ENCODE measurements around the gene WWC1.
A peak's percentile ranks its signal among the peaks of the same experiment; 100 is the strongest.

Gene WWC1

DNA sequence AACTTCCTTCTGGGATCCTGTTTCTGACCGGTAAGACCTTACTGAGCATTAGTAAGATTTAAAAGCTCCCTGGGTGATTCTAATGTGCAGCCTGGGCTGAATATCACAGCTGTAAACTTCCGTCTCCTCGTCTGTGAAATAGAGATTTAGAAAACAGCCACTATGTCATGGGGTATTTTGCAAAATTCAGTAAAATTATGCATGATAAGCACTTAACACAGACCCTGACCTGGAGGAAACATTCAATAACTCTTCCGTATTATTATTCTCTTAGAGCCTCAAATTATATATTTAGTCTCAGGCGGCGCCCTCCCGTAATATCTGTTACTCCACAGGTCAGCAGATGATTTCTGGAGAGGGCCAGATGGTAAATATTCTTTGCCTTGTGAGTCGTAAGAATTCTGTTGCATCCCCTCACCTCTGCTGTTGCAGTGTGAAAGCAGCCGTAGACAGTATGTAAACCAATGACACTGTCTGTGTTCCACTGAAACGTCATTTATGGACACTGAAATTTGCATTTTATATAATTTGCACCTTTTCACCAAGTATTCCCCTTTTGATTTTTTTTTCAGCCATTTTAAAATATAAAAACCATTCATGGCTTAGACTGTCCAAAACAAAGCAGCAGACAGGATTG lies 155.7 kb downstream of the WWC1 start:
- DNase-seq (ENCODE audit: low read depth), result no peak

DNA sequence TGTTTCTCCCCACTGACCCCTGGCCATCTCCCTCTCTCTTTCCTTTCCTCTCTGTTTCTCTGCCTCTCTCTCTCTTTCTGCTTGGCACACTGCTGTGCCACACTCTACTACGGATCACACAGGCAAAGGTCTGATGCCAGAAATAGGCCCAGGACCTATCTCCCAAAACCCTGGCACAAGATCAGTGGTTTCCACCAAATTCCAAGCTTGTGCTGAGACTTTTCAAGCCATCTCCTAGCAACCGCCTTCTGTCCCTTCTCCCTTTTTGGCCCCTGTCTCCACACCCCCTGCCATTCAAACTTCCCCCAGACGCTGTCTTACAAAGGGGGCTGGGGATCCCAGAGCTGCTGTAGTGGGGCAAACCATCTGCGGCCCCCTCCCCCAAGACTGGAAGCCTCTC lies 156.4 kb downstream of the WWC1 start:
- no peak for DNase-seq (ENCODE audit: low read depth)

DNA sequence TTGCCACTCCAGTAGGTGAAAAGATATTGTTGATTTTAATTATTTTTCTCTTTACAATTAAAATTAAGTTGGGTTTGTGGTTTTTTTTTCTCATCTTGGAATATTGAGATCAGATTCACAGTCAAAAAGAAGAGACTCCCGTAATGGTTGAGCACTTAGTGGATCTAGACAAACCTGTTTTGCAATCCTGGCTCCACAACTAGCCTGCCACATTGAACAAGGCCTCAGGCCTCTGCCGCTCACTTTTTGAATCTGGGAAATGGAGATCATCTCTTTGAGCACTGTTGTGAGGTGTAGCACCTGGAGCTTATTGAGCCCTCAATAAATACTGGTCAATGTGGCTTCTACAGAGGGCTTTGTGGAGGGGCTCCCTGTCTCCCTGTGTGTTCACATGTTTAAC lies 157.7 kb downstream of the WWC1 start:
- no peak for DNase-seq (ENCODE audit: low read depth)

DNA sequence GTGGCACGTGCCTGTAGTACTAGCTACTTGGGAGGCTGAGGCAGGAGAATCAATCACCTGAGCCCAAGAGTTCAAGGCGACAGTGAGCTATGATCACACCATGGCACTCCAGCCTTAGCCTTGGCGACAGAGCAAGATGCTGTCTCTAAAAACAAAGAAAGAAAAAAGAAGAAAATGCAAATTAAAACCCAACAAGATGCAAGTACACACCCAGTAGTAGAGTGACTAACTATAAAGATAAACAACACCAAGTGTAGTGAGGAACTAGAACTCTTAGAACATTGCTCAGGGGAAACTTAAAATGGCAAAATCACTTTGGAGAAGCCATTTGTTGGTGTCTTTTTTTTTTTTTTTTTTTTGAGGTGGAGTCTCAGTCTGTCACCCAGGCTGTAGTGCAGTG lies 160.1 kb downstream of the WWC1 start:
- DNase-seq (ENCODE audit: low read depth), result no peak

DNA sequence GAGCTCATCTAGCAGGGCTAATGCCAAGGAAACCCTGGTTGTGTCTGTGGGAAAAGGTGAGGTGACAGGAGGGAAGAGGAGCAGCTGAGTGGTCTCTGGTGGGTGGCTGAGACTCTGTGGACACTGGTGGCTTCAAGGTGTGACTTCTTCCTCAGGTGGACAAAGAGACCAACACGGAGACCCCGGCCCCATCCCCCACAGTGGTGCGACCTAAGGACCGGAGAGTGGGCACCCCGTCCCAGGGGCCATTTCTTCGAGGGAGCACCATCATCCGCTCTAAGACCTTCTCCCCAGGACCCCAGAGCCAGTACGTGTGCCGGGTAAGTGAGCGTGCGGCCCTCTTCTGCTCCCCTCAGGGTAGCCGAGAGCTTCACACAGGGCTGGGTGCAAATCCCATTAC lies 163.8 kb downstream of the WWC1 start:
- no peak for DNase-seq (ENCODE audit: low read depth)

DNA sequence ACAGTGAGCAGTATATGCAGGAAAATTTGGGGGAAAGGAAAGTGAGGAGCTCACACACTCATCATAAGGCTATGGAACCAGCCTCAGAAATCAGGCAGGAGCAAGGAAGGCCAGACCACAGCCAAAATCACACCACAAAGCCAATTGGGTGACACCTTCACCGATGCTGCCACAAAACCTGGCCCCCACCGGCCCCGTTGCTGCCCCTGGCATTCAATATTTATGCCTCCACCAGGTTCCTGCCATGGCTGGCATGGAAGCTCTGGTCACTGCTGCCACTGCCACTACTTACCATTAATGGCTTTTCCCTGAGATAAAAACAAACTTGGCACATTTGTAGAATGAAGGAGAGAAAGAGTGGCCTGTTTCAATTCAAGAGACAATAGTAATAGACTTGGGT lies 166.1 kb downstream of the WWC1 start:
- DNase-seq (ENCODE audit: low read depth), result no peak

DNA sequence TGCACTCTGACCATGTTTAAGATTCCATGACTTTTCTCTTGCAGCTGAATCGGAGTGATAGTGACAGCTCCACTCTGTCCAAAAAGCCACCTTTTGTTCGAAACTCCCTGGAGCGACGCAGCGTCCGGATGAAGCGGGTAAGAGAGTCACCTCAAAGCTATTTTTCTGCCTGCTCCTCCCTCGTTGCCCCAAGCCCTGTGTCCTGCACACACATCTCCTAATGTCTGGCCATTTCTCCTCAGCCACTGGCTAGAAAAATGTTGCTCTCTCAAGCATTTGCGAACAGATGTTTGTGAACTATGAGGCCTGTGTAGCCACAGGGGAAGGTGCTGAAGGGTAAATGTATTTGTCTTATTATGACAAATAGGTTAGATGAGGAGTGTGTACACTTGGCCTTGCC lies 169.2 kb downstream of the WWC1 start:
- no peak for DNase-seq (ENCODE audit: low read depth)

DNA sequence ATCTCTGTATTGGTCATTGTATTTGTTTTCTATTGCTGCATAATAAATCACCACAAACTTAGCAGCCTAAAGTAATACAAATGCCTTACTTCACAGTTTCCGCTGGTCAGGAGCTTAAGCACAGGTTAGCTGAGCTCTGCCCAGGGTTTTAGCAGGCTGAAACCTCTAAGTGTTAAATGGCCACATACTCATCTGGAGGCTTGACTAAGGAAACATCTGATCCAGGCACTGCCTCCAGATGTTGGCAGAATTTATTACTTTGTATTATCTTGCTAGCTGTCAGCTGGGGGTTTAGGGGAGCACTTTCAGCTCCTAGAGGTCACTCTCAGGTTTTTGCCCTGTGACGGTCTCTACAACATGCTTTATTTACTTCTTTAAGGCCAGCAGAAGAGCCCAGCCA lies 171.6 kb downstream of the WWC1 start:
- DNase-seq (ENCODE audit: low read depth), result no peak

DNA sequence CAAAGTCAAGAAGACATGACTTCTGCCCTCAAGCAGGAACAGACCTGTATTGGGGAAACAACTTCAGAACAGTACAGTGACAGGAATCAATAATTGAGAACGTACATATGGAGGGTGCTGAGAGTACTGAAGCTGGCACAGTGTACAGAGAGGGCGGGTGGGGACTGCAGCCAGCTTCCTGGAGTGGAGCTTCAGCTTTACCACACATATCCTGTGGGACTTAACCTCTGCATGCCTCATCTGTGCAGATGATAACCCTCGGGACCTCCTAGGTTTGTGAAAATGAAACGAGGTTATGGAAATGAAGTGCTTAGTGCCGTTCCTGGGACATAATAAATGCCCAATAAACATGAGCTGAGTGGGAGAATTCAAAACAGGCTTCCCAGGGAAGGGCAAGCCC lies 172.8 kb downstream of the WWC1 start:
- DNase-seq (ENCODE audit: low read depth), result no peak

DNA sequence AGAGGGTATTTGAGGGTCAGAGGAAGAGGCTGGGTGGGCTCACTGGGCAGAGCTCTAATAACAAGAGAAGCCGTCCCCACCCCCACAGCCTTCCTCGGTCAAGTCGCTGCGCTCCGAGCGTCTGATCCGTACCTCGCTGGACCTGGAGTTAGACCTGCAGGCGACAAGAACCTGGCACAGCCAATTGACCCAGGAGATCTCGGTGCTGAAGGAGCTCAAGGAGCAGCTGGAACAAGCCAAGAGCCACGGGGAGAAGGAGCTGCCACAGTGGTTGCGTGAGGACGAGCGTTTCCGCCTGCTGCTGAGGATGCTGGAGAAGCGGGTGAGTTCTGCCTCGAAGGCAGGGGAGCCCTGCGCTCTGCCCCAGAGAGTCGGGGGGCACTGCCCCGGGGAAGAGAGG lies 173.2 kb downstream of the WWC1 start:
- no peak for DNase-seq (ENCODE audit: low read depth)

DNA sequence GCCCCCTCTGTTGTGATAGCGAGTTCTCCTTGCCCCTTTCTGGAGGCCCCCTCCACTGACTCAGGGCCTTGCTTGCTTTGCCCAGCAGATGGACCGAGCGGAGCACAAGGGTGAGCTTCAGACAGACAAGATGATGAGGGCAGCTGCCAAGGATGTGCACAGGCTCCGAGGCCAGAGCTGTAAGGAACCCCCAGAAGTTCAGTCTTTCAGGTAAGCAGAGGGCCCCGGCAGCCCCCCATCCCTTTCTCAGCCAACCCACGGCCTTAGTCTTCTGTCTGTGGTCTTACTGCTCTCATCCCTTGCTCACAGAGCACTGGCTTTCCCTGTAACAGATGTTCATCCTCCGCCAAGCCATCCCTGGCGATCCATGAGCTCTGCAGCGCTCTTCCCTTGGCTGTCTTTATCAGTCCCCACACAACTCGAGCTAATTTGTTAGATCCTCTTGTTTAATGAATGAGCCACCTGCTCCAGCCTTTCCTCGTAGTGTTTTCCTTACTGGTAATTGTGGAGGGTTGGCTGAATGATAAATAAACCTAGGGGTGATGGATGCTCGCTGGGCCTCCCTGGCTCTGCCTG lies 176.4 kb downstream of the WWC1 start:
- DNase-seq (ENCODE audit: low read depth), result no peak

DNA sequence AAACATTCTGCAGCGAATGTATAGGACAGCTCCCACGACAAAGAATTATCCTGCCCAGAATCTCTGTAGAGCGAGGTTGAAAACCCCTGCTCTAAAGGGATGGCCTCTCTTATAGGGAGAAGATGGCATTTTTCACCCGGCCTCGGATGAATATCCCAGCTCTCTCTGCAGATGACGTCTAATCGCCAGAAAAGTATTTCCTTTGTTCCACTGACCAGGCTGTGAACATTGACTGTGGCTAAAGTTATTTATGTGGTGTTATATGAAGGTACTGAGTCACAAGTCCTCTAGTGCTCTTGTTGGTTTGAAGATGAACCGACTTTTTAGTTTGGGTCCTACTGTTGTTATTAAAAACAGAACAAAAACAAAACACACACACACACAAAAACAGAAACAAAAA lies 177.4 kb downstream of the WWC1 start:
- no peak for DNase-seq (ENCODE audit: low read depth)

DNA sequence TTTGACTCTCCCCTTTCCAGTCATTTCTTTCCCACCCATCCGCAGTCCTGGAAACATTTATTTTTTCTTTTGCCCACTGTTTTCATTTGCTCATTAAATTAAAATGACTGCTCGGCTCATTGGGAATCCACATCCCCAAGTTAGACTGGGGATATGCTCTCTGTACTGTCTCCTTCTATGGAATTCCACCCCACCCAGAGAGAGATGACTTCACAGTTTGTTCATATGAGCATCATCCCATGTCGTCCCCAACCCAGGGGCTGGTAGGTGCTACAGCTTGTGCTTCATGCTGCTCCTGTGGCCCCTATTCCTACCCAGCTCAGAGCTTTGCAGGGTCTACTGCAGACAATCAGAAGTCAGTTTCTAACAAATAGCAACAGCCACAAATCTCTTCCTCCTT lies 178.4 kb downstream of the WWC1 start:
- DNase-seq (ENCODE audit: low read depth), result no peak

DNA sequence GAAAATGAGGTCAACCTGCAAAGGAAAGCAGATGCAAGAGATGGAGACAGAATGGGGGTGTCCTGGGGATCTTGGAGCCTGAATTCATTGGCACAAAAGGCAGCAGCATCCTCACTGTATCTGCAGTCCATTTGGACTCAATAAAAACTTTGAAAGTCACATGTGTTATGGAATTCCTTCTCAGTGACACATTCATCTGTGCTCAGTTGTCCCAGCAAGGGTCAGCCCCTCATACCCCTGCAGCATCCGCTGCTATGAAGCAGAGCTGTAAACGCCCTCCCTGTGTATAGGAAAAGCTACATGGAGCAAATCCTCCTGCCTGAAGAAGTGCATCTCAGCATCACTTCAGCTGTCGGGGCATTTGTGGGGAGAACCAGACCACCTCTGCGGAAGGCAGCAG lies 180.3 kb downstream of the WWC1 start:
- no peak for DNase-seq (ENCODE audit: low read depth)

DNA sequence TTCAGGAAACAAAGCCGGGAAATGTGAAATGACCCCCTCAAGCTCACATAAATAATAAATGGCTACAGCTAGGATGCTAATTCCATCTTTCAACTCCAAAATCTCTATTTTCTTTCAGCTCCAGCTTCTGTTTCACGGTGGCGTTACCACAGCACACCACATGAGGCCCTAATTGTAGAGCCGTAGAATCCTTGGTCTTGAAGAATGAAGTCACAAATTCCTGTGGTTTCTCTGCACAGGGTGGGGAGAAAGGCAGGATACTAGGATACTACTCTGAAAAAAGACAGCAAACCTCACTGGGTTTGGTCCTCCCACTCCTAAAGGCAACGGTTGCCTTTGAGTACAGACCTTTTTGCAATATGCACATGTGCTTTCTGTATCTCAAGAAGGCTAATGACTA lies 180.9 kb downstream of the WWC1 start:
- DNase-seq (ENCODE audit: low read depth), result no peak

DNA sequence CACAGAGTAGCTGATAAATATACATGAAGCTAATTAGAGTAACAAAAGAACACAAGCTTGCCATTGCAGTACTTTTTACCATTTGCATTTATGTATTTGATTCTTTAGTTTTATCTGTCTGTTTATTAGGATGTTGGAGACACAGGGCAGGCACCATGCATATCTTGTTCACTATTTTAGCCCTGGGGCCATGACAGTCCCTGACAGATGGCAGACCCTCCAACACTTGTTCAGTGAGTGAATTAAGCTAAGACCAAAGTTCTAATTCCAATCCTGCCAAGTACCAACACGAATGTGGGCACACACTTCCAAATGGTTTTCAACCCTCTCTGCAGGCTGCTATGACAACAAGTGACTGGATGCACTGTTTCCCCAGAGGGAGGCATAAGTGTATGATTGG lies 182.9 kb downstream of the WWC1 start:
- no peak for DNase-seq (ENCODE audit: low read depth)

DNA sequence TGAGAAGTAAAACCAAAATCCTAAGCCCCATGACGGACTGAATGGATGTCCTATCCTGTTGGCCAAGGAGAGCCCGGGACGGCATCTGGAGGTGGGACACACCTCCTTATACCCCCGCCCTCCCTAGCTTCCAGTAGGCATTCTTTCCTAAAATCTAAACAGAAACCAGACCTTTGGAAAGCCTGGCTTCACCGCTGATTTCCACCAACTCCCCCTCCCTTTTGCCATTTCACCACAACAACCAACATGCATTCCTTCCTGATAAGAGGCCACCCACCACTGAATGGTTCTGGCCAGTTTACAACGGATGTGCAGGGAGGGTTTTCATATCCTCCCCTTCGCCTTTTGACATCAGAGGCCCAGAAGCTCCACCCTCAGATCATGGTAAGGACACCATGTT lies 185.6 kb downstream of the WWC1 start:
- no peak for DNase-seq (ENCODE audit: low read depth)

DNA sequence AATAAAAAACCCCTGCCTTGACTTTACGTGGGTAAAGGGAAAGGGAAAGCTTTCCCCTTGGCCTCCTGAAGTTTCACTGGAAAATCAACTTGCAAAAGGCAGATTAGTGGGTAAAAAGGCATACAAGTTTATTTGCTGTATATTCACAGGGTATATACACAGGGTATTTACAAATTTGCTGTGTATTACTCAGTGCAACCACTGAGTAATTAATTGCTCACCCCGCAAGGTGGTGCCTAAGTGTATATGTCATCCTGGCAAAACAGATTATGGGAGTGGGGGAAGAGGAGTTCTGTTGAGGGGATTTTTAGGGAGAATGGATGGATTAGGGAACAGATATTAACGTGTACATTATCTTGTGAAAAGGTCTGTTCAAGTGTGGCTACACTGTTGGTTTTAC lies 187.7 kb downstream of the WWC1 start:
- DNase-seq (ENCODE audit: low read depth), result no peak

DNA sequence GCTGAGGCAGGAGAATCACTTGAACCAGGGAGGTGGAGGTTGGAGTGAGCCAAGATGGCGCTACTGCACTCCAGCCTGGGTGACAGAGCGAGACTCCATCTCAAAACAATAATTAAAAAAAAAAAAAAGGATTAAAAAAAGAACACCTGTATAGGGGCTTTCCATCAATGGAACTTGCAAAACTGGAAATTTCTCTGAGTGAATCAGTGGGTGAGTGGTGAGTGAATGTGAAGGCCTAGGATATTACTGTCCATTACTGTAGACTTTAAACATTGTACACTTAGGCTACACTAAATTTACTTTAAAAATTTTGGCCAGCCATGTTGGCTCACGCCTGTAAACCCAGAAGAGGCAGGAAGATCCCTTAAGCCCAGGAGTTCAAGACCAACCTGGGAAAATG lies 189.2 kb downstream of the WWC1 start:
- no peak for DNase-seq (ENCODE audit: low read depth)

DNA sequence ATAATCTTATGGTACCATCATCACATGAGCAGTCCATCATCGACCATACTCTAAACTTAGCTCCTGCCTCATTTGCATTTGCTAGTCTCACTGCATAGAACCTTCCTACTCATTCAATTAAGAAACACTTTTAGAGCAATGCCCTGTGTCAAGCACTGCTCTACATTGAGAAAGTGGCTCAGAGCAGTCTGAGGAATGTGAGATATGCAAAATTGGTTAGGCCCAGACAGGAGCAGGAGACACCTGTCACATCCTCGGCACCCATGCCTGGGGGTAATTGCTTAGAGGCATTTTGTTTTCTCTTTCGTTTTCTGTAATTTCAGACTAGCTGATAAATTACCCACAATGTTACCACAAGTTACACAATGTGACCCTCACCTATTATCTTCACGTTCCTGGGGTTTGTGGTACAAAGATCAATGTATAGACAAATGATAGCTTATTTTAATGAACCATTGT lies 189.9 kb downstream of the WWC1 start:
- no peak for DNase-seq (ENCODE audit: low read depth)

DNA sequence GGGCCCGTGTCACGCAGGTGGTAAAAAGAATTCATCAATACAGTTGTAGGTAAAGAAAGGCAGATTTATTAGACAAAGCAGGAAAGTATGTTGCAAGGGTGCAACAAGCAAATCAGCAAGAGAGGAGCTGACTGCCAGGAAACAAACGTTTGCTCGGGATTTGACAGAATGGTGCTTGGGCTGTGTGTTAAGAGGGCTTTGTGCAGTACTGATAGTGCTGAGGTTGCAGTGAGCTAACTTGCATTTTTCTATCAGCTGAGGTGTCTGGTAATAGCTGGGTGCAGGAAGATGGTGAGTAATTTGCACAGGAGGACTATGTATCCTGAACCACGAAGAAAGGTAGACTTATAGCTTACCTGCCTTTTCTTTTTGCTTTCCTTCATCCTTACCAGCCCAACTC lies 190.9 kb downstream of the WWC1 start:
- no peak for DNase-seq (ENCODE audit: low read depth)

DNA sequence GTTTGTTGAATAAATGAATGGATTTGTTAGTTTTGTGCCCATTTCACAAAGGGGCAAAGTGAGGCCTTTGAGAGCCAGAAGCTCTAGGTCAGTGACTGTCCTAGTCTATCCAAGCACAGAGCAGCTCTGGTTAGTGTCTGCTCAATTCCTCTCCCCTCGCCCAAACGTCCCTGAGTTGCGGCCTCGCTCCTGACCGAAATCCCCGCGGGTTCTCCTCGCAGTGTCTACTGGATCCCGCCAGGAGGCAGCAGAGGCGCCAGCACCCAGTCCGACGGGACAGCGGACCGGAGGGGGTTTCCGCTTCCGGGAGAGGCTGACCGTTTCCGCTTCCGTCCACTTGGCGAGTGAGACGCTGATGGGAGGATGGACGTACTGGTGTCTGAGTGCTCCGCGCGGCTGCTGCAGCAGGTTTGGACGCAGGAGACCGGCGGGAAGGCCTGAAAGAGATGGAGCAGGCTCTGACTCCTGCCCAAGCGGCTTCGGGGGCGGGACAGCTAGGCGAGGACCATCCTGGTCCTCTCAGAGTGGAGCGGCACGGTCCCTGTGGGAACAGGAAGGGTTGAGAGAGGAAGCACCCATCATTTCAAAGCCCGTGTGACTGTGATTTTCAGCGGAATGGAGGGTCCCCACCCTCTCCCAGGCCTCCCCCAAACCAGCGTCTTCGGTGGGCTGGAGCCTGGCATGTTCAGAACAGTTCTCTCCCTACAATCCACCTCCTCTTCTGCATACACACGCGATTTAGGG lies 194.9 kb downstream of the WWC1 start, which contains the start of gene RARS1:
TSS of gene RARS1 (plus strand) at position 336 of the 744 bp plus-strand sequence. CDS start at position 364, 28 bp downstream.
- DNase-seq (ENCODE audit: low read depth), result peak; percentile 85

DNA sequence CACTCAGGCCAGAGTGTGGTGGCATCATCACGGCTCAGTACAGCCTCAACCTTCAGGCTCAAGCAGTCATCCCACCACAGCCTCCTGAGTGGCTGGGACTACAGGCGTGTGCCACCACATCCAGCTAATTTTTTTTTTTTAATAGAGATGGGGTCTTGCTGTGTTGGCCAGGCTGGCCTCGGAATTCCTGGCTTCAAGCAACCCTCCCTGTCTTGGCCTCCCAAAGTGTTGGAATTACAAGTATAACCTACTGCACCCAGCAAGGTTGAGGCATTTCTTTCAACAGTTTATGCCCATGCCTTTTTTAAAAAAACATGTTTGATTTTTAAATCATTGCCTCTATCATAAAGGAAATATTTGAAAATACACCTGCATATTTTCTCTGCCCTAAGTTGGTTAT lies 197.6 kb downstream of the WWC1 start:
- no peak for DNase-seq (ENCODE audit: low read depth)
